GM10266 (cell line): ENCODE measurements around the gene CNOT11.

ENCODE experiments used
- DNase-seq: peaks from one replicate; pipeline ENCODE4 v3.0.0; 2012; ENCODE audit errors: extremely low spot score
- CTCF ChIP-seq: IDR thresholded peaks from 2 replicates; pipeline ENCODE4 v1.5.1; 2012; ENCODE audit warnings: mild to moderate bottlenecking, low read depth; ENCODE audit not compliant: control insufficient read depth, insufficient read depth; ENCODE audit errors: missing control alignments

Gene CNOT11

GRCh38 chr2:101274142-101274541, 21.5 kb downstream of the CNOT11 start:
- no peak for TF ChIP-seq CTCF

GRCh38 chr2:101277111-101277510, 24.4 kb downstream of the CNOT11 start:
- no peak for DNase-seq

More at GRCh38 chr2:101274142-101274541, 21.5 kb downstream of the CNOT11 start:
- DNase-seq, result no peak

GRCh38 chr2:101278925-101279324, 26.2 kb downstream of the CNOT11 start:
- DNase-seq, result no peak
- TF ChIP-seq CTCF, result no peak

More at GRCh38 chr2:101277111-101277510, 24.4 kb downstream of the CNOT11 start:
- no peak for TF ChIP-seq CTCF

GRCh38 chr2:101281482-101281881, 28.8 kb downstream of the CNOT11 start:
- DNase-seq, result no peak
- TF ChIP-seq CTCF, result no peak

GRCh38 chr2:101282980-101283379, 30.3 kb downstream of the CNOT11 start:
- no peak for TF ChIP-seq CTCF
- no peak for DNase-seq

GRCh38 chr2:101286684-101287083, 34.0 kb downstream of the CNOT11 start:
- no peak for TF ChIP-seq CTCF
- no peak for DNase-seq

- no peak for TF ChIP-seq CTCF
- no peak for DNase-seq
Observed at GRCh38 chr2:101287303-101287702, 34.6 kb downstream of the CNOT11 start.
